Lung (tissue), 12 donors: Measurements from ENCODE around the gene CCIN. TPM values are rescaled to one million over a fixed set of nuclear protein-coding genes. Genes with fewer than 3 reads are reported as not detected.

Source experiments
- ATAC-seq: fragments of 200-7000 bp; cut with Tn5 transposase; one replicate; pipeline ENCODE4 v1.9.1; 2020; ENCODE audit warnings: moderate number of reproducible peaks; ENCODE audit not compliant: insufficient read depth, low FRiP score
- DNase-seq, 3 donors: peaks; one replicate each; pipeline ENCODE4 v3.0.0-alpha.2; 2013 to 2017
- H3K27ac ChIP-seq, 2 donors: one replicate each; pipeline ENCODE4 v1.5.1; 2013; ENCODE audit warnings: mild to moderate bottlenecking in 2 of 2, moderate library complexity in 2 of 2, control low read depth in 1 of 2, inconsistent platforms in 1 of 2, low read depth in 1 of 2, low read length in 1 of 2
- H3K27me3 ChIP-seq, 3 donors: one replicate each; pipeline ENCODE4 v1.5.1; 2013; ENCODE audit warnings: low read length in 2 of 3; ENCODE audit not compliant: control insufficient read depth in 3 of 3, insufficient read depth in 3 of 3
- H3K36me3 ChIP-seq, 4 donors: one replicate each; pipeline ENCODE4 v1.5.1; 2013; ENCODE audit warnings: low read length in 4 of 4, mild to moderate bottlenecking in 1 of 4, moderate library complexity in 1 of 4; ENCODE audit not compliant: control insufficient read depth in 4 of 4, insufficient read depth in 4 of 4
- H3K4me1 ChIP-seq, 5 donors: one replicate each; pipeline ENCODE4 v1.5.1; 2013; ENCODE audit warnings: low read length in 5 of 5, mild to moderate bottlenecking in 2 of 5, moderate library complexity in 1 of 5; ENCODE audit not compliant: control insufficient read depth in 5 of 5, insufficient read depth in 5 of 5
- H3K4me3 ChIP-seq: one replicate; pipeline ENCODE4 v1.5.1; 2013; ENCODE audit warnings: mild to moderate bottlenecking, control low read depth, moderate library complexity
- H3K9ac ChIP-seq, 2 donors: one replicate each; pipeline ENCODE4 v1.5.1; 2013; ENCODE audit warnings: low read length in 2 of 2, control low read depth in 1 of 2; ENCODE audit not compliant: insufficient read depth in 1 of 2
- H3K9me3 ChIP-seq, 4 donors: one replicate each; pipeline ENCODE4 v1.5.1; 2013; ENCODE audit warnings: low read length in 3 of 4, mild to moderate bottlenecking in 1 of 4, moderate library complexity in 1 of 4; ENCODE audit not compliant: control insufficient read depth in 4 of 4, insufficient read depth in 3 of 4
- WGBS, 2 donors: extraction: QIAGEN DNeasy Blood & Tissue Kit; methylation state at CpG; one replicate each; pipeline ENCODE4 v1.1.7; 2013; 5-methylcytosine and 5-hydroxymethylcytosine counted together
- polyA plus RNA-seq, 2 donors: library from polyadenylated mRNA; stranded (reverse); fragments of 200-250 nt; gene quantifications; one replicate each; pipeline ENCODE4 v1.2.1, GENCODE V29; 2013
- total RNA-seq, 2 donors: library from RNA; depleted of rRNA in 1 of 2; stranded (reverse); fragments of >200 nt in 1 of 2; gene quantifications; one replicate each; pipeline ENCODE4 v1.2.1, GENCODE V29; 2014 to 2021
- TF ChIP-seq, protein P1 (sequence below): IDR thresholded peaks from 2 replicates; pipeline ENCODE4 v1.5.1; 2012; ENCODE audit warnings: mild to moderate bottlenecking; ENCODE audit errors: control extremely low read depth, extremely low read depth
- donor health status: control.
- donor health status: control.
- donor health status: Bipolar disorder and iron deficiency.
- donor health status: healthy.
- donor health status: DM: yes; HTN: yes; CAD: no.

Gene CCIN
- total and polyA plus RNA-seq, 4 donors, result 0.12 to 0.89 (median 0.15) TPM; not detected in 1

DNA sequence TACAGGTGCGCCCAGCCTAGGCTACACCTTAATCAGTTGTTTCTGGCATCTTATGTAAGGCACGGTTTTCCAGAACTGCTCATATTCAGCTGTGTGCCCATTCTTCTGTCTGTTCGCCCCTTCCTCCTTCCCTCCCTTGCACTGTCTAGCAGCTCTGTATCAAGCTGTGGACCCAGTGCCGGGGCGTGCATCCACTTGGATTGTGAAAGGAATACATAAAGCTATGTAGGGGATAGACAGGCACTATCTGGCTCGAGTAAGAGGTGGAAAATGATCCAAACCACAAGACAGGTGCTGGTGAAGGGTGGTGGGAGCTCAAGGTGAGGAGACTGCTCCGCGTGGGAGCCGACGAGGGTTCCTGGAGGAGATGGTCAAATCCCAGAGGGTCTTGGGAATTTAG is 30.7 kb upstream of the CCIN start:
- TF ChIP-seq, protein P1, sequence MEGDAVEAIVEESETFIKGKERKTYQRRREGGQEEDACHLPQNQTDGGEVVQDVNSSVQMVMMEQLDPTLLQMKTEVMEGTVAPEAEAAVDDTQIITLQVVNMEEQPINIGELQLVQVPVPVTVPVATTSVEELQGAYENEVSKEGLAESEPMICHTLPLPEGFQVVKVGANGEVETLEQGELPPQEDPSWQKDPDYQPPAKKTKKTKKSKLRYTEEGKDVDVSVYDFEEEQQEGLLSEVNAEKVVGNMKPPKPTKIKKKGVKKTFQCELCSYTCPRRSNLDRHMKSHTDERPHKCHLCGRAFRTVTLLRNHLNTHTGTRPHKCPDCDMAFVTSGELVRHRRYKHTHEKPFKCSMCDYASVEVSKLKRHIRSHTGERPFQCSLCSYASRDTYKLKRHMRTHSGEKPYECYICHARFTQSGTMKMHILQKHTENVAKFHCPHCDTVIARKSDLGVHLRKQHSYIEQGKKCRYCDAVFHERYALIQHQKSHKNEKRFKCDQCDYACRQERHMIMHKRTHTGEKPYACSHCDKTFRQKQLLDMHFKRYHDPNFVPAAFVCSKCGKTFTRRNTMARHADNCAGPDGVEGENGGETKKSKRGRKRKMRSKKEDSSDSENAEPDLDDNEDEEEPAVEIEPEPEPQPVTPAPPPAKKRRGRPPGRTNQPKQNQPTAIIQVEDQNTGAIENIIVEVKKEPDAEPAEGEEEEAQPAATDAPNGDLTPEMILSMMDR, result no peak
- peaks cover 0 to 43% (median 8%) of the 10 kb centered on the region in 5 donors for H3K4me1 ChIP-seq
- no peak overlapping the region for H3K9ac ChIP-seq
- DNase-seq (no peak), ATAC-seq (no peak)
- peak overlapping the region in 1 of 2 donors; percentile 6 for H3K27ac ChIP-seq
- H3K9me3 ChIP-seq, result no peaks in the 10 kb centered on the region
- H3K4me3 ChIP-seq, result no peak overlapping the region
- no peaks in the 10 kb centered on the region for H3K36me3 ChIP-seq
- peaks cover 0 to 17% (median 12%) of the 10 kb centered on the region in 3 donors for H3K27me3 ChIP-seq
- WGBS, 2 donors, result 95 to 99% methylated on average over 10 of the region's 10 CpGs

DNA sequence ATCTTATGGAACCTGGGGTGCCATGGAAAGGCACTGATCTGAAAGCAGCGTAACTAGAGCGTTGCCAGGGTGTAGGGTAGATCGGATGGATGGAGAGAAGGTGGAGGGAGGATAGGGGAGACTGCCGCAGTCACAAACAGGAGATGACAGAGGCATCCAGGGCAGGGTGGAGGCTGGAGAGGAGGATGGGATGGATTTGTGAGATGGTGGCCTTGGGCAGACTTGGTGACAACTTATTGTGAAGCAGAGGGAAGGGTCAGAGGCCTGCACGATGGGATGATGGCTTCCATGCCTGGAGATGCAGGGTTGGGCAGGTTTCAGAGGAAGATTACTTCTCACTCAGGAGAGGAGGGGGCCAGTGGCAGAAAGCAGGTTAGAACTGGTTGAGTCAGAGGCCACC is 30.3 kb upstream of the CCIN start:
- no peak overlapping the region for H3K27ac ChIP-seq
- H3K4me1 ChIP-seq, result peaks cover 0 to 43% (median 8%) of the 10 kb centered on the region in 5 donors
- H3K36me3 ChIP-seq, result no peaks in the 10 kb centered on the region
- no peak overlapping the region for H3K4me3 ChIP-seq
- ATAC-seq (no peak), DNase-seq (no peak)
- no peak overlapping the region for H3K9ac ChIP-seq
- peaks cover 0 to 17% (median 12%) of the 10 kb centered on the region in 3 donors for H3K27me3 ChIP-seq
- H3K9me3 ChIP-seq, result no peaks in the 10 kb centered on the region
- TF ChIP-seq, protein P1, result no peak
- WGBS, 2 donors, result 97% methylated on average over 5 of the region's 5 CpGs

DNA sequence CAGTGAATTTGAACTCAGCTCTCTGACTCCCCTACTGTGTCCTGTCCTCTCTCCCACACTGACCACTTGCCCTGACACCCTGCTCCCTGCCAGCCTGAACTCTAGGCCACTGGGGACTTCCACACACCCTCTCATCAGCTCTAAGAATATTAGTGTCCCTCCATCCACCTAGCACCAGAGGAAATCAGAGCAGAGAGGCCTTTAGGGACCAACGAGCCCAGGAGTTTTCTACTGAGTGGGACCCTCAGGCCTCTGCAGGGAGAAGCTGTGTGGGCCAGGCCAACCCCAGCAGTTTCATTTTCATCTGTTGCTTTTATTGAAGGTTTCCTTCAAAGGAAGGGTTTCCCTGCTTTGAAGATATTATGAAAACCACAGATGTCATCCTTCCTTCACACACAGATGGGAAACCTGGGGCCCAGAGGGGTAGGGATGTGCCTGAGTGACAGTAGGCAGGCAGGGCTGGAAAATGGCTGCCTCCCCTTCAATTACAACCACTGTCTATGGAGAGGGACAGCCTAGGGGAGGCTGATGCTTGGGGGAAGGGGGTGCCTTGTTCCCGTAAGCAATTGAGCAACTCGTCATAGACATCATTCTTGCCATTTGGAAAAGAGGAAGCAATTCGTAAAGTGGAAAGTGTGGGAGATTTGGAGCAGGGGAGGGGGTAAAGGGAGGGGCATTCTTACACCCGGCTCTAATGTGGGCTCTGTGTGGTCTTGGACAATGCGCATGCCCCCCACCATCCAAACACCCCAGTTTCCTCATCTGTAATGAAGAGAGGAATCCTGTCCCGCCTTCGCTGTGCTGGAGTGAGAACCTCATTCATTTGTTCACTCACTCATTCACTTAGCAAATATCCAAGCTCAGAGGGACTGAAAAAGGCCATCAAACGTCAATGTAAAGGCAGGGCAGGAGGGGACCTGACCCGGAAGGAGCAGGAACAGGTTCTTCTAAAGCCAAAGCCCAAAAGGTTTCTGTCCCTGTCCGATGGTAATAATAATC is 28.8 kb upstream of the CCIN start:
- WGBS, 2 donors, result 51 to 70% methylated on average over 11 of the region's 11 CpGs
- no peak overlapping the region for H3K4me3 ChIP-seq
- H3K27me3 ChIP-seq, result peaks cover 0 to 5% (median 5%) of the 10 kb centered on the region in 3 donors
- no peaks in the 10 kb centered on the region for H3K9me3 ChIP-seq
- TF ChIP-seq, protein P1, result no peak
- no peak for ATAC-seq
- H3K36me3 ChIP-seq, result peaks cover 0 to 2% (median 0%) of the 10 kb centered on the region in 4 donors
- peak overlapping the region in 1 of 2 donors; percentile 50 for H3K9ac ChIP-seq
- H3K4me1 ChIP-seq, result peaks cover 0 to 45% (median 8%) of the 10 kb centered on the region in 5 donors
- H3K27ac ChIP-seq, result peak overlapping the region in 1 of 2 donors; percentile 66
- no peak for DNase-seq
